A673 (cell line): Measurements from ENCODE around the gene CLUH. TPM values are rescaled to one million over a fixed set of nuclear protein-coding genes. Genes with fewer than 3 reads are reported as not detected.

ENCODE experiments used
- BruUV-seq: library from RNA; stranded (reverse); fragments of 400-500 nt; replicated peaks from 2 replicates; lab custom pipeline; 2021; lab: Mats Ljungman, UMichigan
- CTCF ChIA-PET: fragments of 300-600 bp; sonication (Branson Sonifier 250); formaldehyde crosslinking; loops from one replicate; lab custom pipeline; 2022; ENCODE audit warnings: antibody characterized with exemption; lab: Charles Lee
- POLR2A ChIA-PET: fragments of 300-600 bp; sonication (Branson Sonifier 250); formaldehyde crosslinking; loops from one replicate; lab custom pipeline; 2022; ENCODE audit warnings: antibody characterized with exemption; ENCODE audit not compliant: low non-redundant PET; lab: Charles Lee
- DNase-seq: peaks from one replicate; pipeline ENCODE4 v3.0.0-alpha.2; 2015; ENCODE audit warnings: low spot score
- H3K27ac ChIP-seq: fragments of 200-600 bp; sonication (generic); 2 replicates; pipeline ENCODE4 v1.5.1; 2016; ENCODE audit warnings: mixed run types, low read depth, mild to moderate bottlenecking, mixed read lengths, antibody characterized with exemption, low read length; ENCODE audit not compliant: poor library complexity, severe bottlenecking
- H3K27me3 ChIP-seq: fragments of 200-600 bp; sonication (generic); replicated peaks from 2 replicates; pipeline ENCODE4 v1.6.1; 2017; ENCODE audit warnings: mixed run types, low read depth, mild to moderate bottlenecking, mixed read lengths, antibody characterized with exemption, low read length; ENCODE audit not compliant: insufficient read depth, poor library complexity
- H3K36me3 ChIP-seq: fragments of 200-600 bp; sonication (generic); 2 replicates; pipeline ENCODE4 v1.6.1; 2016; ENCODE audit warnings: mixed run types, mild to moderate bottlenecking, mixed read lengths, antibody characterized with exemption, low read length; ENCODE audit not compliant: insufficient read depth, poor library complexity, severe bottlenecking
- H3K4me1 ChIP-seq: fragments of 200-600 bp; sonication (generic); 2 replicates; pipeline ENCODE4 v1.6.1; 2017; ENCODE audit warnings: mixed run types, mild to moderate bottlenecking, mixed read lengths, antibody characterized with exemption, low read length; ENCODE audit not compliant: insufficient read depth, poor library complexity, severe bottlenecking
- H3K4me3 ChIP-seq: fragments of 200-600 bp; sonication (generic); 2 replicates; pipeline ENCODE4 v1.5.1; 2016; ENCODE audit warnings: low read depth, mixed run types, mild to moderate bottlenecking, mixed read lengths, low read length; ENCODE audit not compliant: poor library complexity, severe bottlenecking
- H3K9me3 ChIP-seq: fragments of 200-600 bp; sonication (generic); 2 replicates; pipeline ENCODE4 v1.6.1; 2016; ENCODE audit warnings: mixed run types, low read depth, mild to moderate bottlenecking, mixed read lengths, antibody characterized with exemption, low read length; ENCODE audit not compliant: poor library complexity, severe bottlenecking
- EZH2 ChIP-seq: fragments of 200-600 bp; sonication (generic); IDR thresholded peaks from 2 replicates; pipeline ENCODE4 v1.6.1; 2017; ENCODE audit warnings: borderline replicate concordance, low read depth, mild to moderate bottlenecking, mixed read lengths, antibody characterized with exemption, low read length; ENCODE audit not compliant: poor library complexity, severe bottlenecking
- intact Hi-C: fragments of 100-400 bp; cut with micrococcal nuclease; formaldehyde crosslinking; loops from one replicate; pipeline ENCODE4 v1.10.0; 2022; ENCODE audit not compliant: unreplicated experiment
- total RNA-seq: library from RNA; stranded (reverse); gene quantifications from 2 replicates; pipeline ENCODE4 v1.2.3, GENCODE V29; 2021
- TF ChIP-seq, protein P1 (sequence below): fragments of 300-800, 200-600 bp; sonication (generic); conservative IDR thresholded peaks from 2 replicates; pipeline ENCODE4 v1.5.1; 2017; ENCODE audit warnings: low read depth, mild to moderate bottlenecking, antibody characterized with exemption, low read length, moderate library complexity, mixed read lengths

The CLUH gene
- total RNA-seq, 1 experiment from 2014 or later: 162 TPM

DNA sequence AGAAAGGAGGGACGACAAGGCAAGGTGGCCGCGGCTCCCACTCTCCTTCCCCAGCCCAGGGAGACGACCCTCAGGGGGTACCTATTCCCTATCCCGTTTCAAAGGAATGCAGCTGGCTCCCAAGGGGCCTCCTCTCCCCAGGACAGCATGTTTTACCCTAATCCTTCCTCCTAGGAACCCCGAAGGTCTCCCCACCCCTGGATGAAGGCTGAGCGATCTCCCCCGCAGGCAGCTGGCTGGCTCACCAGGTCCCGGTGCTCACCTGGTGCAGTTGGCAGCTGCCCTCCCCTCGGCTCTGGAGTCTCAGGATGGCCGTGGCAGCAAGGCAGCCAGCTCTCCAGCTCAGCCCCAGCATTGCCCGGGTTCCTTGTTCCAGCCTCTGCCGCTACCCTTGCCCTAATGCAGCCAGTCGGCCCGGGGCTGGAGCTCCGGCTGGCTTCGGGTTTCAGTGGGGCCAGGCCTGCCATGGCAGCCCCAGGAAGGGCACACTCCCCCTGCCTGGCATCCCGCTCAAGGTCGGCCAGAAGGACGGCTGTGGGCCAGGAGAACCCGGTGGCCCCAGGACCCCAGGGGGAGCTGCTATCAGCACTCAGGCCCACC, 4.6 kb downstream of the CLUH start:
- Histone ChIP-seq H3K27ac (peak overlapping the region; percentile 61), H3K4me1 (peaks cover 26% of the 10 kb centered on the region), H3K9me3 (no peaks in the 10 kb centered on the region), H3K36me3 (peaks cover 20% of the 10 kb centered on the region), H3K27me3 (no peaks in the 10 kb centered on the region), H3K4me3 (no peak overlapping the region)
- intact Hi-C loops: no loop called here
- no peak for DNase-seq
- TF ChIP-seq EZH2: no peak
- TF ChIP-seq, protein P1, sequence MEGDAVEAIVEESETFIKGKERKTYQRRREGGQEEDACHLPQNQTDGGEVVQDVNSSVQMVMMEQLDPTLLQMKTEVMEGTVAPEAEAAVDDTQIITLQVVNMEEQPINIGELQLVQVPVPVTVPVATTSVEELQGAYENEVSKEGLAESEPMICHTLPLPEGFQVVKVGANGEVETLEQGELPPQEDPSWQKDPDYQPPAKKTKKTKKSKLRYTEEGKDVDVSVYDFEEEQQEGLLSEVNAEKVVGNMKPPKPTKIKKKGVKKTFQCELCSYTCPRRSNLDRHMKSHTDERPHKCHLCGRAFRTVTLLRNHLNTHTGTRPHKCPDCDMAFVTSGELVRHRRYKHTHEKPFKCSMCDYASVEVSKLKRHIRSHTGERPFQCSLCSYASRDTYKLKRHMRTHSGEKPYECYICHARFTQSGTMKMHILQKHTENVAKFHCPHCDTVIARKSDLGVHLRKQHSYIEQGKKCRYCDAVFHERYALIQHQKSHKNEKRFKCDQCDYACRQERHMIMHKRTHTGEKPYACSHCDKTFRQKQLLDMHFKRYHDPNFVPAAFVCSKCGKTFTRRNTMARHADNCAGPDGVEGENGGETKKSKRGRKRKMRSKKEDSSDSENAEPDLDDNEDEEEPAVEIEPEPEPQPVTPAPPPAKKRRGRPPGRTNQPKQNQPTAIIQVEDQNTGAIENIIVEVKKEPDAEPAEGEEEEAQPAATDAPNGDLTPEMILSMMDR: no peak
- BruUV-seq: no TSS peak
- CTCF ChIA-PET: interaction anchor here (0.7 kb wide), 1 partner anchor 589 kb away, joined by 3 read pairs; no protein-coding TSS in a partner anchor
- POLR2A ChIA-PET: no interaction called here

DNA sequence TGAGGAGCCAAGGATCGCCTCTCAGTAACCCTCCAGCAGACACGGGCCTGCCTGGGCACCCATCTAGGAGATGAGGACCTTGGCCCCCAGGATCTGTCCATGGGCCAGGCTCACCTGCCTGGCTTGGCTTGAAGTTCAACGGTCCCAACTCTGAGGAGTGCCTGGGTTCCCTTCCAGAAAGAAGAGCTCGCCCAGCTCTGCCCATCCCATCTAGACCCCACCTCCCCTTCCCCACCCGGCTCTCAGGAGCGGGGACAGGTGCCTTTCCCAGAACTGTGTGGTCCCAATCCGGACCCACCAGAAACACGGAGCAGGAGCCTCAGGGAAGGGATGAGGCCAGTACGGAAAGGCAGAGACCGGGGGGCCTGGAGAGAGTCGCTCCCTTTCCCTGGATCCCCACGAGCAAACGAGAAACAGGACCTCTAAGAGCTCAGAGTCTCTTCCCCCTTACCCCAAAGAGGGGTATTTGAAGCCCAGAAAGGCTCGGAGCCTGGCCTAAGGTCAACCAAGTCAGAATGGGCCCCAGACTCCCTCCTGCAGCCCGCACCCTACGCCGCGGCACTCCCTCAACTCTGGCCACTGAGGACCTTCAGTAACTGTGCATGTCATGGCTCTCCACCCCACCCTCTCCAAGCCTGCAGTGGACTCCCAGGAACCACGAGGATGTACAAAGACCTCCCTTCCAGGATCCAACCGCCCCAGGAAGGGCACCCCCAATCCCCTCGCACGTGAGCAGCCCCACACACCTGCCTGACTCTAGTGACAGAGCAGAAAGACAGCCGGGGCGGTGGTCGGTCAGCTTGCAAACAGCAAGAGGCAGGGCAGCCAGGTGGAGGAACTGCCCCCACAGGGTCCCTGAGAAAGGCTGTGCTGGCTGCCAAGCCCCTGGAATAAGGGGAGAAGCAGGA, 5.4 kb downstream of the CLUH start:
- peaks cover 24% of the 10 kb centered on the region for H3K4me1 ChIP-seq
- H3K27ac ChIP-seq: no peak overlapping the region
- BruUV-seq: no TSS peak
- ChIA-PET POLR2A (no interaction called here), CTCF (interaction anchor here (0.7 kb wide), 1 partner anchor 588 kb away, joined by 3 read pairs; no protein-coding TSS in a partner anchor)
- H3K4me3 ChIP-seq: no peak overlapping the region
- H3K9me3 ChIP-seq: no peaks in the 10 kb centered on the region
- TF ChIP-seq, protein P1: no peak
- TF ChIP-seq EZH2: no peak
- H3K36me3 ChIP-seq: peaks cover 29% of the 10 kb centered on the region
- no peak for DNase-seq
- no peaks in the 10 kb centered on the region for H3K27me3 ChIP-seq
- intact Hi-C loops: no loop called here

DNA sequence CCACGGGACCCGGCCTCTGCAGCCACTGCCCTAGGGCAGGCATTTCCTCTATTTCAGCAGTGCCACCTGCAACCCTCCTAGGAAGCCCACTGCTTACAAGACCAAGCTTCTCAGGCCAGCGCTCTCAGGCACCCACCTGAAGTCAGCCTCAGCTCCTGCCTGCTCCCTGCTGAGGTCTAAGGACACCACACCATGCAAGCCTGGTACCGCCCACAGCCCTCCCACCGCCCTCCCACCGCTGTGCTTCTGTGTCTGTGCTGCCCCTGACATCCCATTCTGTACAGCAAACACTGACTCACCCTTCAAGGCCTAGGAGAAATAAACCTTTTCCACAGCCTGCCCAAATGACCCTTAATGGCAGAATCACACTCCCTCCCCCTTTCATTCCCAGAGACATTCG, 6.3 kb downstream of the CLUH start:
- DNase-seq: no peak
- Histone ChIP-seq H3K36me3 (peaks cover 37% of the 10 kb centered on the region), H3K27me3 (no peaks in the 10 kb centered on the region), H3K9me3 (no peaks in the 10 kb centered on the region), H3K4me1 (peaks cover 24% of the 10 kb centered on the region), H3K4me3 (no peak overlapping the region), H3K27ac (no peak overlapping the region)
- ChIA-PET CTCF (no interaction called here), POLR2A (no interaction called here)
- intact Hi-C loops: no loop called here
- TF ChIP-seq, protein P1: no peak
- no peak for TF ChIP-seq EZH2
- BruUV-seq: no TSS peak
